Chondrocyte (in vitro differentiated cells): ENCODE measurements around the gene ASPHD2. TPM values are rescaled to one million over a fixed set of nuclear protein-coding genes. Genes with fewer than 3 reads are reported as not detected.

Experiments
- DNase-seq: peaks from one replicate; pipeline ENCODE4 v3.0.0; 2021; ENCODE audit warnings: mixed read lengths, low spot score
- H3K27ac Mint-ChIP-seq: one replicate; pipeline ENCODE4 v1.8.0; 2021; ENCODE audit warnings: mild to moderate bottlenecking, moderate library complexity, mixed read lengths; ENCODE audit not compliant: unreplicated experiment
- H3K27me3 Mint-ChIP-seq: 2 replicates; pipeline ENCODE4 v1.8.0; 2021; ENCODE audit warnings: low read depth, mixed read lengths
- H3K36me3 Mint-ChIP-seq: 2 replicates; pipeline ENCODE4 v1.8.0; 2021; ENCODE audit warnings: low read depth, mixed read lengths
- H3K4me1 Mint-ChIP-seq: 2 replicates; pipeline ENCODE4 v1.8.0; 2021; ENCODE audit warnings: low read depth, mild to moderate bottlenecking, mixed read lengths
- H3K4me3 Mint-ChIP-seq: one replicate; pipeline ENCODE4 v1.8.0; 2021; ENCODE audit warnings: mild to moderate bottlenecking, moderate library complexity, mixed read lengths; ENCODE audit not compliant: unreplicated experiment
- H3K9me3 Mint-ChIP-seq: 2 replicates; pipeline ENCODE4 v1.8.0; 2021; ENCODE audit warnings: low read depth, mixed read lengths
- CTCF ChIP-seq: fragments of 200-600 bp; sonication (generic); IDR thresholded peaks from 2 replicates; pipeline ENCODE4 v1.5.0; 2021; ENCODE audit warnings: antibody characterized with exemption, mild to moderate bottlenecking, moderate library complexity
- total RNA-seq: library from RNA; stranded (reverse); gene quantifications from 3 replicates; pipeline ENCODE4 v1.2.1, GENCODE V29; 2021

The ASPHD2 gene
- total RNA-seq, 1 donor from 2014 or later = 6.8 TPM

GRCh38 chr22:26447584-26448329, 18.7 kb downstream of the ASPHD2 start:
- TF ChIP-seq CTCF = no peak
- Mint-ChIP-seq H3K4me3 (no peak overlapping the region), H3K4me1 (no peaks in the 10 kb centered on the region), H3K9me3 (no peaks in the 10 kb centered on the region), H3K27me3 (no peaks in the 10 kb centered on the region), H3K27ac (no peak overlapping the region), H3K36me3 (peaks cover 11% of the 10 kb centered on the region)
- DNase-seq = no peak

GRCh38 chr22:26448334-26448733, 19.3 kb downstream of the ASPHD2 start:
- Mint-ChIP-seq H3K4me1 (no peaks in the 10 kb centered on the region), H3K9me3 (no peaks in the 10 kb centered on the region), H3K27ac (no peak overlapping the region), H3K27me3 (no peaks in the 10 kb centered on the region), H3K4me3 (no peak overlapping the region), H3K36me3 (peaks cover 11% of the 10 kb centered on the region)
- no peak for DNase-seq
- TF ChIP-seq CTCF = no peak

GRCh38 chr22:26448941-26449340, 19.9 kb downstream of the ASPHD2 start:
- no peaks in the 10 kb centered on the region for H3K9me3 Mint-ChIP-seq
- peaks cover 13% of the 10 kb centered on the region for H3K36me3 Mint-ChIP-seq
- H3K27ac Mint-ChIP-seq = peak overlapping the region; percentile 43
- H3K27me3 Mint-ChIP-seq = no peaks in the 10 kb centered on the region
- TF ChIP-seq CTCF = no peak
- DNase-seq = no peak
- no peaks in the 10 kb centered on the region for H3K4me1 Mint-ChIP-seq
- no peak overlapping the region for H3K4me3 Mint-ChIP-seq

- peaks cover 13% of the 10 kb centered on the region for H3K36me3 Mint-ChIP-seq
- no peak for DNase-seq
- no peaks in the 10 kb centered on the region for H3K9me3 Mint-ChIP-seq
- TF ChIP-seq CTCF = no peak
- no peak overlapping the region for H3K4me3 Mint-ChIP-seq
- no peak overlapping the region for H3K27ac Mint-ChIP-seq
- no peaks in the 10 kb centered on the region for H3K4me1 Mint-ChIP-seq
- H3K27me3 Mint-ChIP-seq = no peaks in the 10 kb centered on the region
Observed at GRCh38 chr22:26450453-26451185, 21.6 kb downstream of the ASPHD2 start.

GRCh38 chr22:26452236-26453016, 23.4 kb downstream of the ASPHD2 start:
- TF ChIP-seq CTCF = no peak
- no peak for DNase-seq
- H3K27ac Mint-ChIP-seq = no peak overlapping the region
- H3K27me3 Mint-ChIP-seq = no peaks in the 10 kb centered on the region
- H3K9me3 Mint-ChIP-seq = no peaks in the 10 kb centered on the region
- no peaks in the 10 kb centered on the region for H3K4me1 Mint-ChIP-seq
- H3K4me3 Mint-ChIP-seq = no peak overlapping the region
- peaks cover 17% of the 10 kb centered on the region for H3K36me3 Mint-ChIP-seq
